GM23338 (cell line): Measurements from ENCODE around the gene TMEM123. TPM values are rescaled to one million over a fixed set of nuclear protein-coding genes. Genes with fewer than 3 reads are reported as not detected.

ENCODE experiments used
- ATAC-seq: fragments of 200-7000 bp; cut with Tn5 transposase; 3 replicates; pipeline ENCODE4 v1.9.1; 2020
- DNase-seq: peaks from one replicate; pipeline ENCODE4 v3.0.0-alpha.2; 2015; ENCODE audit warnings: low spot score
- H2AFZ ChIP-seq: fragments of 200-600 bp; sonication (generic); 2 replicates; pipeline ENCODE4 v1.8.0; 2016; ENCODE audit warnings: antibody characterized with exemption, mild to moderate bottlenecking, moderate library complexity
- H3F3A ChIP-seq: fragments of 200-600 bp; sonication (generic); replicated peaks from 2 replicates; pipeline ENCODE4 v1.8.0; 2017; ENCODE audit warnings: antibody characterized with exemption, mixed run types, low read depth
- H3K27ac ChIP-seq: fragments of 200-600 bp; sonication (generic); 2 replicates; pipeline ENCODE4 v1.6.1; 2016; ENCODE audit warnings: low read depth
- H3K27me3 ChIP-seq: fragments of 200-600 bp; sonication (generic); 2 replicates; pipeline ENCODE4 v1.8.0; 2016; ENCODE audit warnings: mild to moderate bottlenecking, mixed run types, moderate library complexity; ENCODE audit not compliant: insufficient read depth
- H3K36me3 ChIP-seq: fragments of 200-600 bp; sonication (generic); 2 replicates; pipeline ENCODE4 v1.8.0; 2016; ENCODE audit warnings: mild to moderate bottlenecking; ENCODE audit not compliant: insufficient read depth
- H3K4me1 ChIP-seq: fragments of 200-600 bp; sonication (generic); 2 replicates; pipeline ENCODE4 v1.8.0; 2016; ENCODE audit warnings: mild to moderate bottlenecking, moderate library complexity; ENCODE audit not compliant: insufficient read depth
- H3K4me2 ChIP-seq: fragments of 200-600 bp; sonication (generic); 2 replicates; pipeline ENCODE4 v1.7.1; 2017; ENCODE audit warnings: mixed run types
- H3K4me3 ChIP-seq: fragments of 200-600 bp; sonication (generic); 2 replicates; pipeline ENCODE4 v1.6.1; 2016; ENCODE audit warnings: mixed run types
- H3K79me2 ChIP-seq: fragments of 200-600 bp; sonication (generic); replicated peaks from 2 replicates; pipeline ENCODE4 v1.8.0; 2017; ENCODE audit warnings: mild to moderate bottlenecking; ENCODE audit not compliant: insufficient read depth
- H3K9me2 ChIP-seq: fragments of 200-600 bp; sonication (generic); 2 replicates; pipeline ENCODE4 v1.8.0; 2017; ENCODE audit not compliant: insufficient read depth
- H4K20me1 ChIP-seq: fragments of 200-600 bp; sonication (generic); replicated peaks from 2 replicates; pipeline ENCODE4 v1.8.0; 2017; ENCODE audit warnings: mild to moderate bottlenecking; ENCODE audit not compliant: insufficient read depth
- H3K27ac Mint-ChIP-seq: 2 replicates; pipeline ENCODE4 v1.8.0; 2020; ENCODE audit warnings: inconsistent platforms, mild to moderate bottlenecking, moderate library complexity, mixed read lengths
- H3K27me3 Mint-ChIP-seq: 3 replicates; pipeline ENCODE4 v1.8.0; 2022; ENCODE audit warnings: low read depth, mild to moderate bottlenecking, moderate library complexity, mixed read lengths, inconsistent platforms; ENCODE audit not compliant: insufficient read depth, poor library complexity
- H3K36me3 Mint-ChIP-seq: 3 replicates; pipeline ENCODE4 v1.8.0; 2021; ENCODE audit warnings: low read depth, mild to moderate bottlenecking, inconsistent platforms, moderate library complexity, mixed read lengths
- H3K4me1 Mint-ChIP-seq: 3 replicates; pipeline ENCODE4 v1.8.0; 2020; ENCODE audit warnings: mild to moderate bottlenecking, inconsistent platforms, mixed read lengths
- H3K4me3 Mint-ChIP-seq: 3 replicates; pipeline ENCODE4 v1.8.0; 2021; ENCODE audit warnings: moderate library complexity, mild to moderate bottlenecking, inconsistent platforms, mixed read lengths
- H3K9me3 Mint-ChIP-seq: 3 replicates; pipeline ENCODE4 v1.8.0; 2020; ENCODE audit warnings: moderate library complexity, mild to moderate bottlenecking, inconsistent platforms, mixed read lengths
- CREB1 ChIP-seq: fragments of 250-450 bp; sonication (Bioruptor Pico); IDR thresholded peaks from 2 replicates; pipeline ENCODE4 v1.5.0; 2020; ENCODE audit warnings: low read depth, mild to moderate bottlenecking, moderate library complexity
- CTCF ChIP-seq, 2 experiments: fragments of 200-600 bp in 1 of 2; sonication (generic) in 1 of 2; conservative IDR thresholded peaks; 2 replicates each; pipeline versions ENCODE4 v1.5.1 to v1.6.1; 2016 to 2017; ENCODE audit warnings: antibody characterized with exemption in 2 of 2, low read depth in 2 of 2, mild to moderate bottlenecking in 2 of 2, moderate library complexity in 1 of 2
- ETS1 ChIP-seq: IDR thresholded peaks from 2 replicates; pipeline ENCODE4 v1.6.1; 2016; ENCODE audit warnings: antibody characterized with exemption
- EZH2 ChIP-seq: fragments of 200-600 bp; sonication (generic); IDR thresholded peaks from one replicate; pipeline ENCODE4 v1.8.0; 2017; ENCODE audit warnings: antibody characterized with exemption, mild to moderate bottlenecking, low read depth; ENCODE audit not compliant: unreplicated experiment
- EZH2phosphoT487 ChIP-seq: fragments of 200-600 bp; sonication (generic); IDR thresholded peaks from one replicate; pipeline ENCODE4 v1.8.1; 2018; ENCODE audit warnings: antibody characterized with exemption; ENCODE audit not compliant: unreplicated experiment
- JUNB ChIP-seq: IDR thresholded peaks from one replicate; pipeline ENCODE4 v1.6.1; 2016; ENCODE audit warnings: antibody characterized with exemption; ENCODE audit not compliant: unreplicated experiment
- NANOG ChIP-seq: IDR thresholded peaks from 2 replicates; pipeline ENCODE4 v1.6.1; 2016; ENCODE audit warnings: antibody characterized with exemption, borderline replicate concordance
- POLR2AphosphoS5 ChIP-seq: IDR thresholded peaks from 2 replicates; pipeline ENCODE4 v1.6.1; 2016; ENCODE audit warnings: antibody characterized with exemption, low read depth
- STAT1 ChIP-seq: IDR thresholded peaks from one replicate; pipeline ENCODE4 v1.6.1; 2016; ENCODE audit warnings: antibody characterized with exemption; ENCODE audit not compliant: unreplicated experiment
- ZNF114 ChIP-seq: fragments of 250-450 bp; sonication (Bioruptor Pico); IDR thresholded peaks from 2 replicates; pipeline ENCODE4 v1.5.0; 2020; ENCODE audit warnings: mild to moderate bottlenecking, moderate library complexity
- ZNF331 ChIP-seq: fragments of 250-450 bp; sonication (Bioruptor Pico); IDR thresholded peaks from 2 replicates; pipeline ENCODE4 v1.5.0; 2020; ENCODE audit warnings: low read depth, mild to moderate bottlenecking, moderate library complexity
- ZNF462 ChIP-seq: fragments of 250-450 bp; sonication (Bioruptor Pico); IDR thresholded peaks from 2 replicates; pipeline ENCODE4 v1.5.0; 2020; ENCODE audit warnings: mild to moderate bottlenecking, moderate library complexity
- polyA plus RNA-seq: library from polyadenylated mRNA; unstranded; fragments of >200 nt; fragmentation: Nextera tagmentation; extraction: Ambion mirVana; gene quantifications from 2 replicates; pipeline ENCODE4 v1.2.1, GENCODE V29; 2016
- total RNA-seq: library from RNA; depleted of rRNA; stranded (reverse); fragments of >200 nt; shearing (Covaris generic); gene quantifications from 2 replicates; pipeline ENCODE4 v1.2.3, GENCODE V29; 2014
- TF ChIP-seq, protein P1 (sequence below): IDR thresholded peaks from one replicate; pipeline ENCODE4 v1.6.1; 2018; ENCODE audit warnings: antibody characterized with exemption; ENCODE audit not compliant: unreplicated experiment

Gene TMEM123
- total and polyA plus RNA-seq, 2 experiments from 2014 or later: 44.1 to 61.0 TPM

- Histone ChIP-seq H3K4me2 (no peak overlapping the region), H3K9me2 (no peaks in the 10 kb centered on the region), H3F3A (no peaks in the 10 kb centered on the region), H3K79me2 (peaks cover 16% of the 10 kb centered on the region), H3K27ac (no peak overlapping the region), H3K36me3 (0 out of 2 replicates have a peak, but pooled peaks cover 12% of the 10 kb centered on the region), H3K4me1 (peaks cover 12% of the 10 kb centered on the region; the same call in 1 of the 2 replicates), H3K27me3 (no peaks in the 10 kb centered on the region), H3K4me3 (no peak overlapping the region), H4K20me1 (0 out of 2 replicates have a peak, but pooled peaks cover 2% of the 10 kb centered on the region), H2AFZ (no peak overlapping the region)
- Mint-ChIP-seq H3K27me3 (peaks cover 7% of the 10 kb centered on the region), H3K4me3 (no peak overlapping the region), H3K9me3 (peaks cover 36% of the 10 kb centered on the region), H3K36me3 (peaks cover 51% of the 10 kb centered on the region), H3K27ac (no peak overlapping the region), H3K4me1 (peaks cover 24% of the 10 kb centered on the region)
- no peak for ATAC-seq
- TF ChIP-seq STAT1 (no peak), EZH2phosphoT487 (no peak), POLR2AphosphoS5 (no peak), CTCF (conservative IDR thresholded peaks at IDR 0.05; ENCODE audit: low read depth in 2 of 2) (no peak), EZH2 (no peak), ETS1 (no peak), NANOG (no peak), ZNF114 (CRISPR knock-in tag) (no peak), CREB1 (no peak), JUNB (no peak), ZNF331 (CRISPR knock-in tag) (no peak), ZNF462 (CRISPR knock-in tag) (no peak)
- TF ChIP-seq, protein P1, sequence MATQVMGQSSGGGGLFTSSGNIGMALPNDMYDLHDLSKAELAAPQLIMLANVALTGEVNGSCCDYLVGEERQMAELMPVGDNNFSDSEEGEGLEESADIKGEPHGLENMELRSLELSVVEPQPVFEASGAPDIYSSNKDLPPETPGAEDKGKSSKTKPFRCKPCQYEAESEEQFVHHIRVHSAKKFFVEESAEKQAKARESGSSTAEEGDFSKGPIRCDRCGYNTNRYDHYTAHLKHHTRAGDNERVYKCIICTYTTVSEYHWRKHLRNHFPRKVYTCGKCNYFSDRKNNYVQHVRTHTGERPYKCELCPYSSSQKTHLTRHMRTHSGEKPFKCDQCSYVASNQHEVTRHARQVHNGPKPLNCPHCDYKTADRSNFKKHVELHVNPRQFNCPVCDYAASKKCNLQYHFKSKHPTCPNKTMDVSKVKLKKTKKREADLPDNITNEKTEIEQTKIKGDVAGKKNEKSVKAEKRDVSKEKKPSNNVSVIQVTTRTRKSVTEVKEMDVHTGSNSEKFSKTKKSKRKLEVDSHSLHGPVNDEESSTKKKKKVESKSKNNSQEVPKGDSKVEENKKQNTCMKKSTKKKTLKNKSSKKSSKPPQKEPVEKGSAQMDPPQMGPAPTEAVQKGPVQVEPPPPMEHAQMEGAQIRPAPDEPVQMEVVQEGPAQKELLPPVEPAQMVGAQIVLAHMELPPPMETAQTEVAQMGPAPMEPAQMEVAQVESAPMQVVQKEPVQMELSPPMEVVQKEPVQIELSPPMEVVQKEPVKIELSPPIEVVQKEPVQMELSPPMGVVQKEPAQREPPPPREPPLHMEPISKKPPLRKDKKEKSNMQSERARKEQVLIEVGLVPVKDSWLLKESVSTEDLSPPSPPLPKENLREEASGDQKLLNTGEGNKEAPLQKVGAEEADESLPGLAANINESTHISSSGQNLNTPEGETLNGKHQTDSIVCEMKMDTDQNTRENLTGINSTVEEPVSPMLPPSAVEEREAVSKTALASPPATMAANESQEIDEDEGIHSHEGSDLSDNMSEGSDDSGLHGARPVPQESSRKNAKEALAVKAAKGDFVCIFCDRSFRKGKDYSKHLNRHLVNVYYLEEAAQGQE: no peak
- DNase-seq: no peak
Observed at GRCh38 chr11:102429691-102430090, 22.9 kb downstream of the TMEM123 start.
